SK-N-MC (cell line): ENCODE results near the gene TICRR.
"Not testable (repeated sequence)": the region's sequence is repeated elsewhere in the genome, so short reads cannot be mapped to it uniquely, and the experiment has no call there.

Experiments used
- DNase-seq: peaks from one replicate; pipeline ENCODE4 v3.0.0-alpha.2; 2011; ENCODE audit warnings: low read depth, low spot score
- H3K27ac ChIP-seq: fragments of 200-600 bp; sonication (generic); 2 replicates; pipeline ENCODE4 v1.5.1; 2016; ENCODE audit warnings: mixed run types
- H3K36me3 ChIP-seq: fragments of 200-600 bp; sonication (generic); 2 replicates; pipeline ENCODE4 v1.6.1; 2017; ENCODE audit warnings: antibody characterized with exemption, low read length, mixed read lengths; ENCODE audit not compliant: insufficient read depth
- H3K4me3 ChIP-seq: fragments of 200-600 bp; sonication (generic); 2 replicates; pipeline ENCODE4 v1.5.1; 2016
- H3K9ac ChIP-seq: fragments of 200-600 bp; sonication (generic); 2 replicates; pipeline ENCODE4 v1.8.0; 2017; ENCODE audit warnings: mixed run types, mixed read lengths; ENCODE audit not compliant: insufficient read length
- H3K9me3 ChIP-seq: fragments of 200-600 bp; sonication (generic); 2 replicates; pipeline ENCODE4 v1.6.1; 2017; ENCODE audit warnings: low read depth, mild to moderate bottlenecking, antibody characterized with exemption, low read length, moderate library complexity, mixed read lengths
- EZH2 ChIP-seq: fragments of 200-600 bp; sonication (generic); IDR thresholded peaks from one replicate; pipeline ENCODE4 v1.6.1; 2017; ENCODE audit warnings: antibody characterized with exemption
- FOXP2 ChIP-seq: optimal IDR thresholded peaks from 2 replicates; pipeline ENCODE3; 2011; ENCODE audit warnings: mild to moderate bottlenecking, moderate library complexity; ENCODE audit not compliant: insufficient read depth; ENCODE audit errors: extremely low read length, control extremely low read depth
- POLR2AphosphoS5 ChIP-seq: IDR thresholded peaks from 2 replicates; pipeline ENCODE4 v1.6.1; 2012; ENCODE audit warnings: mild to moderate bottlenecking, low read depth, low read length, borderline replicate concordance

Gene TICRR

DNA sequence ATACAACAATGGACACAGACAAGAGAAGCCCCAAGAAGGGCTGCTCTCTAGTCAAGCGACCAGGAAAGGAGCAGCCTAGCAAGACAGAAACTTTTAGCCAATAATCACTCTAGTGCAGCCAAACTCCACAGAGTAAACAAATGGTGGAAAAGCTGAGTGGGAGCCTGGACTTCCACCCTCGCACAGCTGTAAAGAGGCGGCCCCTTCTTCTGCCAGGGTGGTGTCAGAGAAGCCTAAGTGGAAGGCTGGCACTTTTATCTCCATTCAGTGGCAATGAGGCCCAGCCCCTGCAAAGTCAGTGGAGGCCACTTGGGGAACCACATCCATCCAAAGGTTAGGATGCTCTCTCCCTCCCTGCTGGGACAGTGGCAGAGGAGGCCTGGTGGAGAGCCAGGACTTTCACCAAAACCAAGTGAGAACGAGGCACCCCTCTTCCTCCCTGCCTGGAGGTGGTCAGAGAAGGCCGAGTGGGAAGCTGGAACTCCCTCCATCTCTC, 15.5 kb upstream of the TICRR start:
- DNase-seq, result no peak
- Histone ChIP-seq H3K9ac (no peak overlapping the region), H3K4me3 (no peak overlapping the region), H3K9me3 (no peaks in the 10 kb centered on the region), H3K36me3 (no peaks in the 10 kb centered on the region), H3K27ac (no peak overlapping the region)
- TF ChIP-seq EZH2, result no peak
- TF ChIP-seq POLR2AphosphoS5, result no peak
- TF ChIP-seq FOXP2, result no peak

DNA sequence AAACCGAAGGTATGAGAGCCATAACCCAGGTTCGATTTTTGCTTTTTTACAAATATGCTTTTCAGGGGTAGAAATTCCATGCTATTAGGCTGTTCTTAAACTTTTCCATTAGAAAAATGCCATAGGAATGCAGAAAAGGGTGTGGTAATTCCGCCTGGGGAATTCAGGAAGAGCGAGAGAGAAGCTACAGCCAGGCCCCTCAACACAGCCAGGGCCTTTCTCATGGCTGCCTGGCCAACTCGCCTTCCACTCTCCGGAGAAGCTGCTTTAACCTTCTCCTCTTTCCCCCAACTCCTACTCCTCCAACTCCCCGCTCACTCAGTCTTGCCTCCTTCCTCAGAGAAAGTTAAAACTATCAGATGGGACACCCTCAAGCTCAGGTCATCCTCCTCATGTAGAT, 9.1 kb upstream of the TICRR start:
- Histone ChIP-seq H3K27ac (no peak overlapping the region), H3K4me3 (no peak overlapping the region), H3K9ac (no peak overlapping the region), H3K36me3 (no peaks in the 10 kb centered on the region), H3K9me3 (no peaks in the 10 kb centered on the region)
- no peak for DNase-seq
- no peak for TF ChIP-seq FOXP2
- TF ChIP-seq POLR2AphosphoS5, result no peak

- Histone ChIP-seq H3K9ac (no peak overlapping the region), H3K4me3 (no peak overlapping the region), H3K27ac (no peak overlapping the region), H3K9me3 (no peaks in the 10 kb centered on the region), H3K36me3 (no peaks in the 10 kb centered on the region)
- TF ChIP-seq FOXP2, result no peak
- no peak for TF ChIP-seq POLR2AphosphoS5
- TF ChIP-seq EZH2, result no peak
- DNase-seq, result no peak
These were observed 8.5 kb upstream of the TICRR start for GRCh38 chr15:89566621-89567294.

GRCh38 chr15:89569090-89569745, 6.1 kb upstream of the TICRR start:
- H3K9ac ChIP-seq, result no peak overlapping the region
- H3K9me3 ChIP-seq, result no peaks in the 10 kb centered on the region
- DNase-seq, result no peak
- no peaks in the 10 kb centered on the region for H3K36me3 ChIP-seq
- no peak overlapping the region for H3K27ac ChIP-seq
- no peak overlapping the region for H3K4me3 ChIP-seq
- TF ChIP-seq EZH2 (no peak), FOXP2 (no peak), POLR2AphosphoS5 (no peak)

- Histone ChIP-seq H3K27ac (peak overlapping the region; percentile 81; the same call in 1 of the 2 replicates), H3K4me3 (peak overlapping the region; percentile 99), H3K9ac (peak overlapping the region; percentile 94), H3K9me3 (no peaks in the 10 kb centered on the region), H3K36me3 (peaks cover 43% of the 10 kb centered on the region)
- TF ChIP-seq EZH2, result no peak
- TF ChIP-seq FOXP2, result no peak
- no peak for TF ChIP-seq POLR2AphosphoS5
- DNase-seq, result no peak
These were observed 567 bp downstream of the TICRR start for GRCh38 chr15:89575656-89576416.

- H3K9me3 ChIP-seq, result no peaks in the 10 kb centered on the region
- TF ChIP-seq POLR2AphosphoS5, result no peak
- TF ChIP-seq FOXP2, result no peak
- no peak for TF ChIP-seq EZH2
- H3K9ac ChIP-seq, result peak overlapping the region; percentile 94
- peak overlapping the region; percentile 69; the same call in 1 of the 2 replicates for H3K27ac ChIP-seq
- H3K36me3 ChIP-seq, result peaks cover 49% of the 10 kb centered on the region
- DNase-seq, result no peak
- peak overlapping the region; percentile 99 for H3K4me3 ChIP-seq
These were observed 1.1 kb downstream of the TICRR start for GRCh38 chr15:89576417-89576773.

DNA sequence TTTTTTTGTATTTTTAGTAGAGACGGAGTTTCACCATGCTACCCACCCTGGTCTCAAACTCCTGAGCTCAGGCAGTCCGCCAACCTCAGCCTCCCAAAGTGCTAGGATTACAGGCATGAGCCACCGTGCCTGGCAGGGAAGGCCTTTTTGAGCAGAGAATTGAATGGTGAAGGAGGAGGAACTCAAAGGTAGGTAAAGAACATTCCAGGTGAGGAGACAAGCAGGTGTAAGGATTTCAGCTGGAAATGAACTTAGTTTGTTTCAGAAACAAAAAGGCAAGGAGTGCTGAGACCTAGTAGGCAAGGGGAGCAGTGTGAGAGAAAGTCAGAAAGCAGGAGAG, 2.5 kb downstream of the TICRR start:
- H3K4me3 ChIP-seq, result peak overlapping the region; percentile 99
- peak overlapping the region; percentile 83 for H3K9ac ChIP-seq
- H3K36me3 ChIP-seq, result peaks cover 59% of the 10 kb centered on the region
- no peaks in the 10 kb centered on the region for H3K9me3 ChIP-seq
- H3K27ac ChIP-seq, result peak overlapping the region; percentile 69; the same call in 1 of the 2 replicates
- DNase-seq, result no peak
- no peak for TF ChIP-seq POLR2AphosphoS5
- no peak for TF ChIP-seq FOXP2
- no peak for TF ChIP-seq EZH2

- no peaks in the 10 kb centered on the region for H3K9me3 ChIP-seq
- H3K27ac ChIP-seq, result peak overlapping the region; percentile 69; the same call in 1 of the 2 replicates
- DNase-seq, result no peak
- H3K4me3 ChIP-seq, result peak overlapping the region; percentile 99
- no peak for TF ChIP-seq EZH2
- no peak for TF ChIP-seq FOXP2
- no peak for TF ChIP-seq POLR2AphosphoS5
- H3K36me3 ChIP-seq, result peaks cover 63% of the 10 kb centered on the region
- H3K9ac ChIP-seq, result peak overlapping the region; percentile 83
These were observed 2.9 kb downstream of the TICRR start for GRCh38 chr15:89578146-89578545.

DNA sequence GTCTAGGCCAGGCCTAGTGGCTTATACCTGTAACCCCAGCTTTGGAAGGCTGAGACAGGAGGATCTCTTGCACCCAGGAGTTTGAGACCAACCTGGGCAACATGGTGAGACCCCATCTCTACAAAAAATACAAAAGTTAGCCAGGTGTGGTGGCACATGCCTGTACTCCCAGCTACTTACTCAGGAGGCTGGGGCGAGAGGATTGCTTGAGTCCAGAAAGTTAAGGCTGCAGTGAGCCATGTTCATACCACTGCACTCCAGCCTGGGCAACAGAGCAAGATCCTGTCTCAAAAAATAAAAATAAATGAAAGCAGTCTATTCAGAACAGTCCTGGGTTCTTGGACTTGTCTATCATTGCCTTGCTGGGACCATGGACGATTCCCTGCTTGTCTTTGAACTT, 5.5 kb downstream of the TICRR start:
- not testable (repeated sequence) for H3K9me3 ChIP-seq, DNase-seq
- H3K9ac ChIP-seq, result peak overlapping the region; percentile 55
- H3K4me3 ChIP-seq, result peak overlapping the region; percentile 63
- peak overlapping the region; percentile 86 for H3K27ac ChIP-seq
- peaks cover 88% of the 10 kb centered on the region for H3K36me3 ChIP-seq
